H1 (cell line): ENCODE results near the gene ATP2A3.

Experiments used
- CHD2 ChIP-seq: IDR thresholded peaks from 2 replicates; pipeline ENCODE4 v1.6.1; 2012; ENCODE audit warnings: low read length, improper control_type of control experiment
- FOSL1 ChIP-seq: IDR thresholded peaks from 2 replicates; pipeline ENCODE4 v1.6.1; 2011; ENCODE audit warnings: mild to moderate bottlenecking, low read depth, low read length, moderate library complexity; ENCODE audit not compliant: insufficient read depth
- HDAC2 ChIP-seq, 2 experiments: fragments of 300-600 bp in 1 of 2; sonication (generic) in 1 of 2; IDR thresholded peaks; 2 replicates each; pipeline ENCODE4 v1.6.1; 2011 to 2012; ENCODE audit warnings: low read depth in 2 of 2, low read length in 2 of 2, mild to moderate bottlenecking in 2 of 2, moderate library complexity in 2 of 2, borderline replicate concordance in 1 of 2, inconsistent platforms in 1 of 2
- MAX ChIP-seq: IDR thresholded peaks from 2 replicates; pipeline ENCODE4 v1.6.1; 2012; ENCODE audit warnings: inconsistent platforms
- NRF1 ChIP-seq: IDR thresholded peaks from 2 replicates; pipeline ENCODE4 v1.6.1; 2011; ENCODE audit warnings: mild to moderate bottlenecking, low read depth, low read length, improper control_type of control experiment
- RFX5 ChIP-seq: IDR thresholded peaks from 2 replicates; pipeline ENCODE4 v1.6.1; 2011; ENCODE audit warnings: low read depth, low read length, improper control_type of control experiment, borderline replicate concordance
- SRF ChIP-seq: IDR thresholded peaks from 2 replicates; pipeline ENCODE4 v1.6.1; 2011; ENCODE audit warnings: mild to moderate bottlenecking, low read depth, low read length, moderate library complexity
- TAF1 ChIP-seq: IDR thresholded peaks from 2 replicates; pipeline ENCODE4 v1.6.1; 2011; ENCODE audit warnings: mild to moderate bottlenecking, low read depth, low read length
- ZNF274 ChIP-seq: IDR thresholded peaks from 2 replicates; pipeline ENCODE4 v1.7.0; 2012; ENCODE audit warnings: low read length, borderline replicate concordance; ENCODE audit errors: extremely low read depth
- TF ChIP-seq, protein P1 (sequence below), 3 experiments: IDR thresholded peaks; 1 replicate in 2 of 3; 2 replicates in 1 of 3; pipeline versions ENCODE4 v1.5.1 to v1.6.1; 2011; ENCODE audit warnings: low read length in 3 of 3, mild to moderate bottlenecking in 3 of 3, inconsistent platforms in 2 of 3, low read depth in 1 of 3, moderate library complexity in 1 of 3; ENCODE audit not compliant: insufficient read depth in 1 of 3; ENCODE audit errors: control extremely low read depth in 1 of 3

GRCh38 chr17:3890878-3891219 is 73.4 kb downstream of the ATP2A3 start:
- TF ChIP-seq MAX (no peak), TAF1 (no peak), NRF1 (no peak), RFX5 (no peak), CHD2 (no peak), HDAC2 (IDR thresholded peaks at IDR 0.05; ENCODE audit: borderline replicate concordance in 1 of 2, low read depth in 2 of 2, low read length in 2 of 2) (no peak), ZNF274 (no peak), SRF (no peak), FOSL1 (no peak)
- TF ChIP-seq, protein P1, sequence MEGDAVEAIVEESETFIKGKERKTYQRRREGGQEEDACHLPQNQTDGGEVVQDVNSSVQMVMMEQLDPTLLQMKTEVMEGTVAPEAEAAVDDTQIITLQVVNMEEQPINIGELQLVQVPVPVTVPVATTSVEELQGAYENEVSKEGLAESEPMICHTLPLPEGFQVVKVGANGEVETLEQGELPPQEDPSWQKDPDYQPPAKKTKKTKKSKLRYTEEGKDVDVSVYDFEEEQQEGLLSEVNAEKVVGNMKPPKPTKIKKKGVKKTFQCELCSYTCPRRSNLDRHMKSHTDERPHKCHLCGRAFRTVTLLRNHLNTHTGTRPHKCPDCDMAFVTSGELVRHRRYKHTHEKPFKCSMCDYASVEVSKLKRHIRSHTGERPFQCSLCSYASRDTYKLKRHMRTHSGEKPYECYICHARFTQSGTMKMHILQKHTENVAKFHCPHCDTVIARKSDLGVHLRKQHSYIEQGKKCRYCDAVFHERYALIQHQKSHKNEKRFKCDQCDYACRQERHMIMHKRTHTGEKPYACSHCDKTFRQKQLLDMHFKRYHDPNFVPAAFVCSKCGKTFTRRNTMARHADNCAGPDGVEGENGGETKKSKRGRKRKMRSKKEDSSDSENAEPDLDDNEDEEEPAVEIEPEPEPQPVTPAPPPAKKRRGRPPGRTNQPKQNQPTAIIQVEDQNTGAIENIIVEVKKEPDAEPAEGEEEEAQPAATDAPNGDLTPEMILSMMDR (IDR thresholded peaks at IDR 0.05; ENCODE audit: control extremely low read depth in 1 of 3, insufficient read depth in 1 of 3, low read depth in 1 of 3, low read length in 3 of 3) = no peak
